ENCODE measurements around the gene ACTL10. TPM values are rescaled to one million over a fixed set of nuclear protein-coding genes. Genes with fewer than 3 reads are reported as not detected.
"Not testable (repeated sequence)": the region's sequence is repeated elsewhere in the genome, so short reads cannot be mapped to it uniquely, and the experiment has no call there.

ACTL10 gene
- 6.2 TPM for total RNA-seq

GRCh38 chr20:33666293-33667244 is at the start of gene ACTL10:
Gene ACTL10, plus strand, starts transcription at chr20:33666943. Its CDS starts 555 bp downstream, at chr20:33667498.
- peak; percentile 46 to 99 (median 96) for DNase-seq (ENCODE audit: low read depth in 2 of 3, low spot score in 2 of 3)

DNA sequence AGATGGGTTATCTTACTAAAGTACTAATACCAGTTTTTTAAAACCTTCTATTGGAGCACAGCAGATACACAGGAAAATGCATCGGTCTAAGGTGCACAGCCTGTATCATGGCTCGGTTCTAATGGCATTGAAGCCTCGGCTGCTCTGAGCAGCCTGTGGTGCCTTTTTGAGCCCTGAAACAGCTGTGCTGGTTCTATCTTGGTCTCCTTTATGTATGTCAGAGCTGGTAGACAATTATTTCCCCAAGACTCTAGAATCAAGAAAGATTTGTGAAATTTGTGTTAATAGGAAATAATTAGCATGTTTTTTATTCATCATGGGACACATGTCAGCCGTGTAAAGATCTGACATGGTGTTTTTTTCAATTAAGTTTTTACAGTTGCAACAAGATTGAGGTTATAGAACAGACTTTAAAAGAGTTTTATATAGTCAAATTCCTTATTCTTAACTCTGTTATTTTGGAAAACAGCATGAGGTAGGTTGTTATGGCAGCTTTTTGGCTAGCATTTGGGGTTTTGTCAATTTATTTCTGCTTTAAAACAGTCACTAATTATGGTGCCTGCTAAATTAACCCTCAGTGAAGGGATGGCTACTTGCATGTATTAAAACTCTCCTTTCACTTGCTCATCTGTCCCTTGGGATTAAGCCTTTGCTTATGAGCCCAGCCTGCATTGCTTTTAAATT is 44.9 kb upstream of the ACTL10 start:
- DNase-seq (ENCODE audit: low read depth in 2 of 3, low spot score in 2 of 3): no peak

GRCh38 chr20:33622705-33623365 is 43.9 kb upstream of the ACTL10 start:
- DNase-seq (ENCODE audit: low read depth in 2 of 3, low spot score in 2 of 3): no peak

GRCh38 chr20:33624399-33624798 is 42.3 kb upstream of the ACTL10 start:
- DNase-seq (ENCODE audit: low read depth in 2 of 3, low spot score in 2 of 3): no peak

GRCh38 chr20:33626190-33626589 is 40.6 kb upstream of the ACTL10 start:
- no peak for DNase-seq (ENCODE audit: low read depth in 2 of 3, low spot score in 2 of 3)

GRCh38 chr20:33627577-33628216 is 39.0 kb upstream of the ACTL10 start:
- DNase-seq (ENCODE audit: low read depth in 2 of 3, low spot score in 2 of 3): no peak

DNA sequence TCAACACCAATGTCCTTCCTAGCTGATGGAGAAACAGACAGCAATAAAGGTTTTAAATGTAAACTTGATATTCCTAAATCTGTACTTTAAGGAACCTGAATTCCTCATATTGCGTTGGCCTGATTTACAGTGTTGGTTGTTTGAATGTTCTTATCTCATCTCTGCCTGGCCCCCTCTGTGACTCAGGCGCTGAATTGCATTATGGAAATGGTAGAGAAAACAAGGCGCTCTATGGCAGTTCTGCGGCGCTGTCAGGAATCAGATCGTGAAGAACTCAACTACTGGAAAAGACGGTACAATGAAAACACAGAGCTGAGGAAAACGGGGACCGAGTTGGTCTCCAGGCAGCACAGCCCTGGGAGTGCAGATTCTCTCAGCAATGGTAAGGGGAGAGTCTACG is 37.2 kb upstream of the ACTL10 start:
- DNase-seq (ENCODE audit: low read depth in 2 of 3, low spot score in 2 of 3): no peak

DNA sequence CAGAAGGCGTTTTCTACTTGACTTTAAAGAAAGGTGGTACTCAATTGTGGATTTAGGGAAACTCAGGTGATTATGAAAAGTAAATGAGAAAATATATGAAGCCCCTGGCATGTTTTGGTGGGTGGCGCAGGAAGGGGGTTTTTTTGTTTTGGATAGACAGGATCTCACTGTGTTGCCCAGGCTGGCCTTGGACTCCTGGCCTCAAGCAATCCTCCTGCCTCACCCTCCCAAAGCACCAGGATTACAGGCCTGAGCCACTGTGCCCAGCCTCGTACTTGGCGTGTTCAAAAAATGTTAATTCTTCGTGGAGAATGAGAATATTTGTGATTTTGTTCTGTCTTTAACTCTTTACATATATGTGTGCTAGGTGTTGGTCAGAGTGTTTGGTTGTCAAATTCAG is 36.8 kb upstream of the ACTL10 start:
- DNase-seq (ENCODE audit: low read depth in 2 of 3, low spot score in 2 of 3): no peak

GRCh38 chr20:33630507-33630906 is 36.2 kb upstream of the ACTL10 start:
- DNase-seq (ENCODE audit: low read depth in 2 of 3, low spot score in 2 of 3): no peak

DNA sequence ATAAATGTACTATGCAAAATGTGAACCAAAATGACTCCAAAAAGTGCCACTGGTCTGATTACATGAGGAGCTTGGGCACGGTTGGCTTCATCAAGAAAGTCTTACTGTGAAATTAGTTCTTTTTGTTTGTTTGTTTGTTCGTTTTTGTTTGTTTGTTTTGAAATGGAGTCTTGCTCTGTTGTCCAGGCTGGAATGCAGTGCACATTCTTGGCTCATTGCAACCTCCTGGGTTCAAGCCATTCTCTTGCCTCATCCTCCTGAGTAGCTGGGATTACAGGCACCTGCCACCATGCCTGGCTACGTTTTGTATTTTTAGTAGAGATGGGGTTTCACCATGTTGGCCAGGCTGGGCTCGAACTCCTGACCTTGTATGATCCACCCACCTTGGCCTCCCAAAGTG is 34.8 kb upstream of the ACTL10 start:
- not testable (repeated sequence) for DNase-seq (ENCODE audit: low read depth in 2 of 3, low spot score in 2 of 3)

- DNase-seq (ENCODE audit: low read depth in 2 of 3, low spot score in 2 of 3): no peak
Measured at GRCh38 chr20:33635341-33635740, 31.4 kb upstream of the ACTL10 start.

DNA sequence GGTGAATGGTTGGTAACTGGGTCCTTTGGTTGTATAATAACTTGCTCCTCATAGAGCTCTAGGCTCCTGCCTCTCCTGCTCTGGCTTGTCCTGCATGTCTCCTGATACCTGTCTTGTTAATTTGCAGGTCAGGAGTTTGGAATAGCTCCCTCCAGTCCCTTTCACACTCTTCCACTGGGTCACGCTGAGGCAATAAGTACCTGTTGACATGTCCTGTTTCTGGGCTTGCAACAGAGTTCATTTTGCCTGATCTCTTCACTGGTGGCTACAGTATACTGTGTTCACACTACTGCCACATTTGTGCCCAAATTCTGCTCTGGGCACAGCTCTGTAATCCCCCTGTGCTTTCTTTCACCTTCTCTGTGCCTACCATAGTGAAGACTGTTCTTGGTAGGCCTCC is 30.0 kb upstream of the ACTL10 start:
- no peak for DNase-seq (ENCODE audit: low read depth in 2 of 3, low spot score in 2 of 3)

DNA sequence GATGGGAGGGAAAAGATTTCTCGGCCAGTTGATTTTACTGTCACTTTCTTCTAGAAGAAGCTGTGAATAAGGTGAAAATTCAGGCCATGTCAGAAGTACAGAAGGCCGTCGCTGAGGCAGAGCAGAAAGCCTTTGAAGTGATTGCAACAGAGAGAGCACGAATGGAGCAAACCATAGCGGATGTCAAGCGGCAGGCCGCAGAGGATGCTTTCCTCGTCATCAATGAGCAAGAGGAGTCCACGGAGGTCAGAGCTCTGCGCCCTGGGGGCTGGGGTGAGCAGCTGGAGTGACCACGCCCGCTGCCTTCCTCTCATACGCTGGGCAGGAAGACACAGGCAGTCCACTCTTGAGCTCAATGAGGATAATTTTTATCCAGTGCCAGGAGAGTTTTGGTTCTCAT is 26.5 kb upstream of the ACTL10 start:
- no peak for DNase-seq (ENCODE audit: low read depth in 2 of 3, low spot score in 2 of 3)

GRCh38 chr20:33644313-33645071 is 22.3 kb upstream of the ACTL10 start:
- DNase-seq (ENCODE audit: low read depth in 2 of 3, low spot score in 2 of 3): no peak

DNA sequence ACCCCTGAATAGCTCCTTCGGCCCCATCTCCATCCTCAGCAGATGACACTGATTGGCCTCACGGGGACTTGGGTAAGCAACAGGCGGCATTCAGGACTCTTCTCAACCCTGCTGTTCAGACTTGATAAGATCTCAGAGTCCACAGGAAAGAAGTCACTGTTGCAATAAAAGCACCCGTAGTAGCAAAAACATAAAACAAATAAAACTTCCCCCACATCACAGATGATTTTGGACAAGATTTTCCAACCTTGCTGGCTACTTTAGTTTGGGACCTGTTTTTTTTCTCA is 21.7 kb upstream of the ACTL10 start:
- no peak for DNase-seq (ENCODE audit: low read depth in 2 of 3, low spot score in 2 of 3)

- no peak for DNase-seq (ENCODE audit: low read depth in 2 of 3, low spot score in 2 of 3)
Measured at GRCh38 chr20:33645396-33645795, 21.3 kb upstream of the ACTL10 start.

GRCh38 chr20:33646191-33646590 is 20.6 kb upstream of the ACTL10 start:
- DNase-seq (ENCODE audit: low read depth in 2 of 3, low spot score in 2 of 3): no peak

GRCh38 chr20:33646959-33647602 is 19.7 kb upstream of the ACTL10 start:
- not testable (repeated sequence) for DNase-seq (ENCODE audit: low read depth in 2 of 3, low spot score in 2 of 3)

DNA sequence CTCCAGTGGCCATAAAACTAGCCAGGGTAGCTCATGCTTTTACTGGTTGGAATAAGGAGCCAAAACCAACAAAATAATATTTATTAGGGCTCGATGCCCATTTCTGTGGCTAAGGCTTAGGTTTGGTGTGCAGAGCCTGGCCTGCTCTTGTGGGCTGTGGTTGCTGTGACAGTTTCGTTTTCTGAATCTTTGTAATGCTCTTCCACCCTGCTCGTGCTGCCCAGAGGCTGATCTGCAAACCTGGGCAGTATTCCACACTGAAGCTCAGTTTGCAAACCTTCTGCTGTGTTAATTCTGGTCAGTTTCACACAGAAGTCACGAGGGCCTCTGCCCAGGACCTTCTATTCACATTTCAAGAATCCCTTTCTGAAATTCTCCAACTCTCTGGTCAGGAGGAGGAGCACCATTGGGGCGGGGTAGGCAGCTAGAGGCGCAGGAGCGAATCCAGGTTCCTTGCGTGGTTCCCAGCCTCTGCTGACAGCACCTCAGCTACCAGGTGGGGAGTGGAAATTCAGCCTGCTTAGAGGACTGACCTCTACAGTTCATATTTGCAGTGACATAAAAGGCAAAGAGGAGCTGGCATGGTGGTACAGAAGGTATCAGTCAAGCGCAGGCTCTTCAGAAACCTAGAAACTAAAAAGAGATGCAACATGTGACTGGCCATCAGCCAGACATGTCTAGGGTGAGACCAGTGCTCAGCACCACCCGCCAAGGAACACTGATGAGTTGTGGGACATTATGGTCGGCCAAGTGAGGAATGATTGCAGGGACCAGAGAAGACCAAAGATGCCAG is 18.9 kb upstream of the ACTL10 start:
- no peak for DNase-seq (ENCODE audit: low read depth in 2 of 3, low spot score in 2 of 3)
